Measurements from ENCODE around the gene DNAJC5. TPM values are rescaled to one million over a fixed set of nuclear protein-coding genes. Genes with fewer than 3 reads are reported as not detected.

DNAJC5 gene
- total RNA-seq, 1 experiment from 2014 or later, result 28.5 TPM

DNA sequence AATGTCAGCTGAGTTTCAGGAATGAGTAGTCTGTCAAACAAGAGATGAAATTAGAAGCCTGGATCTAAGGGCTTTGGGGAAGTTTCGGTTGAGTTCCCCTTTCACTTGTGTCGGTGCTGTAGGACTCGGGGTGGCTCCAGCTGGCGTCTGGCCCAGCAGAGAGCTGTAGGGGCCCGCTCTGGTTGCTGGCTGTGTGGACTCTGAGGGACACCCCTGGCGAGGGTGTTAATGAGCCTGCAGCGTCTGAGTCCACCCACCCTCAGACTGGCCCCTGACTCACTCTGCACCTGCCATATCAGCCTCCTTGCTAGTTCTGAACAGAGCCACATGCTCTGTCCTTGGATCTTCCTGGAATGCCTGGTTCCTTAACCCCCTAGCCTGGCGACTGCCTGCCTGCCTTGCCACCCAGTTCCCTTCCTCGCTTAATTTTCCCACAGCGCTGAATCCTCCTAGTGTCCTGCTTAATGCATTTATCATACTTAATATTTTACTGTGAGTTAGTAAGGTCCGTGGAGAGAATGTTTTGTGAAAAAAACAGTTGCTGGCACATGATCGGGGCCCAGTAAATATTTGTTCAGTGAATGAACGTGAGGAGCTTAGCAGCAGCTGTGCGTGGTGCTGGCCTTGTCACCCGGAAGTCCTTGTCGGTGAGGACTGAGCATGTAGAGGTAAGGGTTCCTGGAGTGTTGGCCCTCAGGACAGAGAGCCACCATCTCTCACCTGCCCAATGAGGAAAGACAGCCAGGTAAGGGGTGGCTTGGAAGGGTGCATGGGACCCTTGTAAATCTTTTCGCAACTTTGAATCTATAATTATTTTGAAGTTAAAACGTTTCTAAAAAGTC is 1.6 kb downstream of the DNAJC5 start:
- H3K27ac Mint-ChIP-seq, result peak overlapping the region; percentile 81; the same call in 1 of the 2 replicates
- ChIA-PET CTCF (interaction anchor here (1.2 to 4.2 kb wide), 5 partner anchors 37 to 161 kb away, joined by 3 to 20 read pairs (median 6); partner anchors contain the start of gene SAMD10), POLR2A (no interaction called here)
- no peaks in the 10 kb centered on the region for H3K27me3 Mint-ChIP-seq (ENCODE audit: low read depth)
- peaks cover under 1% of the 10 kb centered on the region; the same call in 1 of the 2 replicates for H3K36me3 Mint-ChIP-seq
- TF ChIP-seq, protein P1, sequence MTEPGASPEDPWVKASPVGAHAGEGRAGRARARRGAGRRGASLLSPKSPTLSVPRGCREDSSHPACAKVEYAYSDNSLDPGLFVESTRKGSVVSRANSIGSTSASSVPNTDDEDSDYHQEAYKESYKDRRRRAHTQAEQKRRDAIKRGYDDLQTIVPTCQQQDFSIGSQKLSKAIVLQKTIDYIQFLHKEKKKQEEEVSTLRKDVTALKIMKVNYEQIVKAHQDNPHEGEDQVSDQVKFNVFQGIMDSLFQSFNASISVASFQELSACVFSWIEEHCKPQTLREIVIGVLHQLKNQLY (CRISPR knock-in tag; IDR thresholded peaks at IDR 0.05), result no peak
- TF ChIP-seq FOXJ3 (CRISPR knock-in tag; IDR thresholded peaks at IDR 0.05; ENCODE audit: borderline replicate concordance) (no peak), CREM (CRISPR knock-in tag; IDR thresholded peaks at IDR 0.05) (no peak), PRRX2 (CRISPR knock-in tag; IDR thresholded peaks at IDR 0.05) (no peak), SOX15 (CRISPR knock-in tag; IDR thresholded peaks at IDR 0.05) (no peak), NR1H2 (CRISPR knock-in tag; IDR thresholded peaks at IDR 0.05) (no peak), HMGA2 (CRISPR knock-in tag; IDR thresholded peaks at IDR 0.05) (no peak), SMAD3 (CRISPR knock-in tag; IDR thresholded peaks at IDR 0.05; ENCODE audit: borderline replicate concordance) (no peak), ESRRA (CRISPR knock-in tag; IDR thresholded peaks at IDR 0.05; ENCODE audit: borderline replicate concordance) (no peak), CBFB (CRISPR knock-in tag; IDR thresholded peaks at IDR 0.05; ENCODE audit: low read depth) (no peak), ZNF317 (CRISPR knock-in tag; IDR thresholded peaks at IDR 0.05; ENCODE audit: borderline replicate concordance, low read depth) (no peak)
- TF ChIP-seq, protein P2, sequence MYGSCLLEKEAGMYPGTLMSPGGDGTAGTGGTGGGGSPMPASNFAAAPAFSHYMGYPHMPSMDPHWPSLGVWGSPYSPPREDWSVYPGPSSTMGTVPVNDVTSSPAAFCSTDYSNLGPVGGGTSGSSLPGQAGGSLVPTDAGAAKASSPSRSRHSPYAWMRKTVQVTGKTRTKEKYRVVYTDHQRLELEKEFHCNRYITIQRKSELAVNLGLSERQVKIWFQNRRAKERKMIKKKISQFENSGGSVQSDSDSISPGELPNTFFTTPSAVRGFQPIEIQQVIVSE (CRISPR knock-in tag; IDR thresholded peaks at IDR 0.05; ENCODE audit: borderline replicate concordance), result no peak
- TF ChIP-seq, protein P3, sequence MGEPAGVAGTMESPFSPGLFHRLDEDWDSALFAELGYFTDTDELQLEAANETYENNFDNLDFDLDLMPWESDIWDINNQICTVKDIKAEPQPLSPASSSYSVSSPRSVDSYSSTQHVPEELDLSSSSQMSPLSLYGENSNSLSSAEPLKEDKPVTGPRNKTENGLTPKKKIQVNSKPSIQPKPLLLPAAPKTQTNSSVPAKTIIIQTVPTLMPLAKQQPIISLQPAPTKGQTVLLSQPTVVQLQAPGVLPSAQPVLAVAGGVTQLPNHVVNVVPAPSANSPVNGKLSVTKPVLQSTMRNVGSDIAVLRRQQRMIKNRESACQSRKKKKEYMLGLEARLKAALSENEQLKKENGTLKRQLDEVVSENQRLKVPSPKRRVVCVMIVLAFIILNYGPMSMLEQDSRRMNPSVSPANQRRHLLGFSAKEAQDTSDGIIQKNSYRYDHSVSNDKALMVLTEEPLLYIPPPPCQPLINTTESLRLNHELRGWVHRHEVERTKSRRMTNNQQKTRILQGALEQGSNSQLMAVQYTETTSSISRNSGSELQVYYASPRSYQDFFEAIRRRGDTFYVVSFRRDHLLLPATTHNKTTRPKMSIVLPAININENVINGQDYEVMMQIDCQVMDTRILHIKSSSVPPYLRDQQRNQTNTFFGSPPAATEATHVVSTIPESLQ (CRISPR knock-in tag; IDR thresholded peaks at IDR 0.05), result no peak
- TF ChIP-seq, protein P4, sequence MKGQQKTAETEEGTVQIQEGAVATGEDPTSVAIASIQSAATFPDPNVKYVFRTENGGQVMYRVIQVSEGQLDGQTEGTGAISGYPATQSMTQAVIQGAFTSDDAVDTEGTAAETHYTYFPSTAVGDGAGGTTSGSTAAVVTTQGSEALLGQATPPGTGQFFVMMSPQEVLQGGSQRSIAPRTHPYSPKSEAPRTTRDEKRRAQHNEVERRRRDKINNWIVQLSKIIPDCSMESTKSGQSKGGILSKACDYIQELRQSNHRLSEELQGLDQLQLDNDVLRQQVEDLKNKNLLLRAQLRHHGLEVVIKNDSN (CRISPR knock-in tag; IDR thresholded peaks at IDR 0.05), result no peak
- TF ChIP-seq, protein P5, sequence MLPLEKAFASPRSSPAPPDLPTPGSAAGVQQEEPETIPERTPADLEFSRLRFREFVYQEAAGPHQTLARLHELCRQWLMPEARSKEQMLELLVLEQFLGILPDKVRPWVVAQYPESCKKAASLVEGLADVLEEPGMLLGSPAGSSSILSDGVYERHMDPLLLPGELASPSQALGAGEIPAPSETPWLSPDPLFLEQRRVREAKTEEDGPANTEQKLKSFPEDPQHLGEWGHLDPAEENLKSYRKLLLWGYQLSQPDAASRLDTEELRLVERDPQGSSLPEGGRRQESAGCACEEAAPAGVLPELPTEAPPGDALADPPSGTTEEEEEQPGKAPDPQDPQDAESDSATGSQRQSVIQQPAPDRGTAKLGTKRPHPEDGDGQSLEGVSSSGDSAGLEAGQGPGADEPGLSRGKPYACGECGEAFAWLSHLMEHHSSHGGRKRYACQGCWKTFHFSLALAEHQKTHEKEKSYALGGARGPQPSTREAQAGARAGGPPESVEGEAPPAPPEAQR (CRISPR knock-in tag; IDR thresholded peaks at IDR 0.05), result no peak
- TF ChIP-seq, protein P6, sequence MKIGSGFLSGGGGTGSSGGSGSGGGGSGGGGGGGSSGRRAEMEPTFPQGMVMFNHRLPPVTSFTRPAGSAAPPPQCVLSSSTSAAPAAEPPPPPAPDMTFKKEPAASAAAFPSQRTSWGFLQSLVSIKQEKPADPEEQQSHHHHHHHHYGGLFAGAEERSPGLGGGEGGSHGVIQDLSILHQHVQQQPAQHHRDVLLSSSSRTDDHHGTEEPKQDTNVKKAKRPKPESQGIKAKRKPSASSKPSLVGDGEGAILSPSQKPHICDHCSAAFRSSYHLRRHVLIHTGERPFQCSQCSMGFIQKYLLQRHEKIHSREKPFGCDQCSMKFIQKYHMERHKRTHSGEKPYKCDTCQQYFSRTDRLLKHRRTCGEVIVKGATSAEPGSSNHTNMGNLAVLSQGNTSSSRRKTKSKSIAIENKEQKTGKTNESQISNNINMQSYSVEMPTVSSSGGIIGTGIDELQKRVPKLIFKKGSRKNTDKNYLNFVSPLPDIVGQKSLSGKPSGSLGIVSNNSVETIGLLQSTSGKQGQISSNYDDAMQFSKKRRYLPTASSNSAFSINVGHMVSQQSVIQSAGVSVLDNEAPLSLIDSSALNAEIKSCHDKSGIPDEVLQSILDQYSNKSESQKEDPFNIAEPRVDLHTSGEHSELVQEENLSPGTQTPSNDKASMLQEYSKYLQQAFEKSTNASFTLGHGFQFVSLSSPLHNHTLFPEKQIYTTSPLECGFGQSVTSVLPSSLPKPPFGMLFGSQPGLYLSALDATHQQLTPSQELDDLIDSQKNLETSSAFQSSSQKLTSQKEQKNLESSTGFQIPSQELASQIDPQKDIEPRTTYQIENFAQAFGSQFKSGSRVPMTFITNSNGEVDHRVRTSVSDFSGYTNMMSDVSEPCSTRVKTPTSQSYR (CRISPR knock-in tag; IDR thresholded peaks at IDR 0.05), result no peak
- TF ChIP-seq, protein P7, sequence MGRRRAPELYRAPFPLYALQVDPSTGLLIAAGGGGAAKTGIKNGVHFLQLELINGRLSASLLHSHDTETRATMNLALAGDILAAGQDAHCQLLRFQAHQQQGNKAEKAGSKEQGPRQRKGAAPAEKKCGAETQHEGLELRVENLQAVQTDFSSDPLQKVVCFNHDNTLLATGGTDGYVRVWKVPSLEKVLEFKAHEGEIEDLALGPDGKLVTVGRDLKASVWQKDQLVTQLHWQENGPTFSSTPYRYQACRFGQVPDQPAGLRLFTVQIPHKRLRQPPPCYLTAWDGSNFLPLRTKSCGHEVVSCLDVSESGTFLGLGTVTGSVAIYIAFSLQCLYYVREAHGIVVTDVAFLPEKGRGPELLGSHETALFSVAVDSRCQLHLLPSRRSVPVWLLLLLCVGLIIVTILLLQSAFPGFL (CRISPR knock-in tag; IDR thresholded peaks at IDR 0.05; ENCODE audit: borderline replicate concordance), result no peak
- no peak for DNase-seq (ENCODE audit: low spot score)
- H3K9me3 Mint-ChIP-seq, result no peaks in the 10 kb centered on the region
- peaks cover 15% of the 10 kb centered on the region for H3K4me1 Mint-ChIP-seq
- ATAC-seq, result no peak; the same call in 1 of the 2 replicates
- peak overlapping the region; percentile 87 for H3K4me3 Mint-ChIP-seq
